PFSK-1 (cell line): ENCODE results near the gene PEX11A.
A peak's percentile ranks its signal among the peaks of the same experiment; 100 is the strongest.

Source experiments
- FOXP2 ChIP-seq: optimal IDR thresholded peaks from 2 replicates; pipeline ENCODE3; 2011; ENCODE audit warnings: borderline replicate concordance, control low read depth, inconsistent platforms; ENCODE audit not compliant: insufficient read depth; ENCODE audit errors: extremely low read length, extremely low read depth
- POLR2AphosphoS5 ChIP-seq: IDR thresholded peaks from 2 replicates; pipeline ENCODE4 v1.6.1; 2012; ENCODE audit warnings: low read depth, mild to moderate bottlenecking, control low read depth, low read length, moderate library complexity
- REST ChIP-seq, 2 experiments: IDR thresholded peaks; 2 replicates each; pipeline versions ENCODE4 v1.6.1 to v1.8.0; 2011 to 2012; ENCODE audit warnings: low read depth in 2 of 2, low read length in 2 of 2, control low read depth in 1 of 2, inconsistent platforms in 1 of 2, mild to moderate bottlenecking in 1 of 2, moderate library complexity in 1 of 2; ENCODE audit not compliant: insufficient read depth in 1 of 2
- SIN3A ChIP-seq: IDR thresholded peaks from 2 replicates; pipeline ENCODE4 v1.6.1; 2012; ENCODE audit warnings: mild to moderate bottlenecking, low read length, moderate library complexity, borderline replicate concordance; ENCODE audit not compliant: insufficient read depth
- TAF1 ChIP-seq: IDR thresholded peaks from 2 replicates; pipeline ENCODE4 v1.6.1; 2012; ENCODE audit warnings: low read length, control low read depth, borderline replicate concordance; ENCODE audit not compliant: insufficient read depth

The PEX11A gene

GRCh38 chr15:89633585-89633984, 57.0 kb downstream of the PEX11A start:
- TF ChIP-seq POLR2AphosphoS5, result no peak
- no peak for TF ChIP-seq SIN3A

- no peak for TF ChIP-seq POLR2AphosphoS5
- no peak for TF ChIP-seq TAF1
- no peak for TF ChIP-seq SIN3A
- TF ChIP-seq FOXP2, result no peak
- TF ChIP-seq REST (IDR thresholded peaks at IDR 0.05; ENCODE audit: insufficient read depth in 1 of 2, low read depth in 2 of 2, low read length in 2 of 2), result no peak
Measured at GRCh38 chr15:89632563-89633430, 57.8 kb downstream of the PEX11A start.

- peak; percentile 28; the same call in 1 of the 2 replicates for TF ChIP-seq POLR2AphosphoS5
- TF ChIP-seq FOXP2, result no peak
Measured at GRCh38 chr15:89631902-89632264, 58.7 kb downstream of the PEX11A start.
